Neural cell (in vitro differentiated cells): ENCODE results near the gene RTBDN.

Source experiments
- EP300 ChIP-seq: fragments of 450-650 bp; conservative IDR thresholded peaks from 2 replicates; pipeline ENCODE4 v1.6.1; 2014; ENCODE audit warnings: antibody characterized with exemption, mild to moderate bottlenecking, moderate library complexity; ENCODE audit not compliant: poor library complexity, severe bottlenecking
- RAD21 ChIP-seq: fragments of 450-650 bp; conservative IDR thresholded peaks from 2 replicates; pipeline ENCODE4 v1.6.1; 2014; ENCODE audit warnings: antibody characterized with exemption, mild to moderate bottlenecking, moderate library complexity

- no peak for TF ChIP-seq RAD21
- TF ChIP-seq EP300: no peak
Observed at GRCh38 chr19:12784394-12784870, 49.9 kb downstream of the RTBDN start.
